HG03571 (cell line): ENCODE measurements around the gene C1orf226.

Source experiments
- ATAC-seq: cut with Tn5 transposase; IDR thresholded peaks from one replicate; pipeline ENCODE4 v1.9.1; 2021; ENCODE audit not compliant: unreplicated experiment

Gene C1orf226

GRCh38 chr1:162365284-162366020 is 16.1 kb upstream of the C1orf226 start:
- ATAC-seq: no peak

DNA sequence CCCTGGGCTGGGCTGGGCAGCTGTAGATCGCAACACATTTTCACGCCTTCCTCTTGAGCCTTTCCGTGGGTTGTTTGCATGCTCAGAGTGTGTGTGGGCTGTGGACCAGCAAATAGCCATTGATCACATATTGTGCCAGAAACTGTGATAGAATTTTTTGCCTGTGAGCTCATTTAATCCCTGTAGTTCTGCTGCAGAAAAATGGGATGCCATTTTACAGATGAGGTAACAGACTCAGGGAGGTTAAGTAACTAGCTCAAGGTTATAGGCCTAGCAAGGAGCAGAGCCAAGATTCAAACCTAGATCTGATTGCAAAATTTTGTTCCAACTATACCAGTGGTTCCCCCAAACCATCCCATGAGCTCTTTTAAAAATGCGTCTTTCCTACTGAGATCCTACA is 15.4 kb upstream of the C1orf226 start:
- no peak for ATAC-seq

DNA sequence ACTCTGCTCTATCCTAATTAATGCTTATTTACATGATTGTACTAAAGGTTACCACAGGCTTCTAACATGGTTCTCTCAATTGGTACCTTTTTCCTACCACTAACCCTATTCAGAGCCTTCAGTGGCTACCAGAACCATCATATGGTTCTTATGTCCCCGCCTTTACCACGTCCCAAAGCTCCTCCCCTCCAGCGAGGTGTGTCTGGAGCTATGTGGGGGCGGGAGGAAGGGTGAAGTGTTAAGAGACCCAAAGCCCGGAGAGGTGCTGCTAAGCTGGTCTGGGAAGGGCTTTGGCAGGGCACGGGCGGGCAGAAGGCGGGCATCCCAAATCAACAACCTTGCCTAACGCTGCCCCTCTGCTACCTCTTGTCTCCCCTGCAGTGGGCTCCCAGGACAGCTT is 14.9 kb upstream of the C1orf226 start:
- no peak for ATAC-seq

GRCh38 chr1:162367073-162367472 is 14.5 kb upstream of the C1orf226 start:
- no peak for ATAC-seq

GRCh38 chr1:162367772-162368171 is 13.8 kb upstream of the C1orf226 start:
- ATAC-seq: no peak

GRCh38 chr1:162368451-162368850 is 13.1 kb upstream of the C1orf226 start:
- ATAC-seq: no peak

DNA sequence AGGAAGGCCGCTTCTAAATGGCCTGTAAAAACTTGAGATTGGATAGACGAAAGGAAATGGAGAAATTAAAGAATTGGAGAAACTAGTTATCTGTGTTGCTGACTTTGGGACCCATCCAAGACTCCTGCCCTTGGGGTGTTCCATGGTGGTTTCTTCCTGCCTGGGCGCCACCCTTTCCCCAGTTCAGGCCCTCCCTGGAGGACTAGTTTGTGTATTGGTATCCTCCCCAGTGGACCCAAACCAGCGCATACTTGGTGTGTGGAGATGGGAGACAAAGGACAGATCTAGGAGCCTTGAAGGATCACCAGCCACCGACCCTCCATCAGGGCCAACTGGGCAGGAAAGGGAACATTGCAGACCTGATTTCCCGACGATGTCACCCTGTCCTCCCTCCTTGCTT is 12.0 kb upstream of the C1orf226 start:
- ATAC-seq: no peak

- no peak for ATAC-seq
Measured at GRCh38 chr1:162370161-162370560, 11.4 kb upstream of the C1orf226 start.

DNA sequence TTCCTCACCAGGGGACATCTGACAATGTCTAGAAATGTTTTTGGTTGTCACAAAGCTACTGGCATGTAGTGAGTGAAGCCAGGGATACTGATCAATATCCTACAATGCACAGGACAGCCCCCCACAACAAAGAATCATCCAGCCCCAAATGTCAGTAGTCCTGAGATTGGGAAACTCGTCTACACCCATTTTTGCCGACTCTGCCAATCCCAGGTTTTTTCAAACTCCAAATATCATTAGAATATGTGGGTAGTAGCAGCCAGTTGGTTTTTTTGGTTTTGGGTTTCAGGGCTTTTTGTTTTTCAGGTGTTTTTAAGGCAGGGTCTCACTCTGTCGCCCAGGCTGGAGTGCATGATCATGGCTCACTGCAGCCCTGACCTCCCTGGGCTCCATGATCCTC is 10.8 kb upstream of the C1orf226 start:
- no peak for ATAC-seq

- ATAC-seq: no peak
Measured at GRCh38 chr1:162371611-162372010, 9.9 kb upstream of the C1orf226 start.

- ATAC-seq: no peak
Measured at GRCh38 chr1:162372159-162373071, 9.1 kb upstream of the C1orf226 start.

- ATAC-seq: no peak
Measured at GRCh38 chr1:162373072-162373427, 8.5 kb upstream of the C1orf226 start.

- ATAC-seq: no peak
Measured at GRCh38 chr1:162373541-162374260, 7.8 kb upstream of the C1orf226 start.

DNA sequence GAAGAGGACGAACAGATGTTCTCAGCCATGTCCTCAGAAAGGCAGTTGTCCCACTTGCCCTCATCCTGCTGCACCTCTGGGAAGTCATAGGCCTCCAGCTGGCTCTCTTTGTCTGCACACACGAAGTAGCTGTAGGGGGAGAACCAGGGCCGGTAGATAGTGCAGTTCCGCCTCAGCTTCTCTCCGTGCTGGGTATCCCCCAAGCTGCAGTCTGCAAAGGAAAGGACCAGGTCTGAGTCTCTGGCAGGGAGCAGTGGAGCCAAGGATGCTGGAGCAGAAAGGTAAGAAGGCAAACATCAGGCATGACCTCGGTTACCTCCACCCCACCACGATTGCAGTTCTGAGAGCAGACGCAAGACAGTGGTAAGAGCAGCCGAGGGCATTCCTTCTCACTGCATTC is 7.1 kb upstream of the C1orf226 start:
- ATAC-seq: no peak

DNA sequence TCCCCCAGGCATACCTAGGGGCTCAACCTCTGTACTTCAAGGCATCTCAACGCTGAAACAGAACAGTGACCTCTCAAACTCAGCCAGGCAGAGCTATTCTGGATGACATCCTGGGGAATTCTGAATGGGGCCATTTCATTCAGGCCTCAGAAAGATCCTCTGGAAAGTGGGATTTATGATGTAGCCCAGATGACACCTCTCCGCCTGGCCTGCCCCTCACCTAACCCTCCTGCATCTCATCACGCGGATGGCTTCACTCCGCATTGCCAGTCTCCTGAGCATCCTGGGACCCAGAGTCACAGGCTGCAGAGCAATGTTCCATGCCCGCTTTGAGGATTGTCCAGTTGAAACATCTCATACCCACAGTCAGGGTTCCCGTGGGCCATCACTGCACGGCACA is 6.1 kb upstream of the C1orf226 start:
- no peak for ATAC-seq

DNA sequence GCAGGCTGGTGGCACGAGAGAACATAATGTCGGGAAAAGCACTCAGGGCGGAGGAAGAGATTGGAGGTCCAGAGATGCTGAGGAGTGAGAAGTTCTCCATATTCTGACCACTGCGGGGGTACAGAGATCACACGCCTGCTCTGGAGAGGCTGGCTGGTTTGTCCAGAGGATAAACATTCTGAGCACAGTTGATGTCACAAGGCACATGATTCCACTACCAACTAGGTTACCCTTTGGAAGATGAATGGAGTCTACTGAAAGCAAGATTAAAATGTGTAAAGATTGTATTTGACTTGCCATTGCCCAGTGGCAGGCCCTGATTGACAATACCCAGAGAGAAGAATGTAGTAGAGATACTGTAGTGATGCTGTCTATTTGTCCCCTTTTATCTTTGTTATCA is 4.8 kb upstream of the C1orf226 start, which contains the start of gene SPATA46:
Gene SPATA46 (minus strand): TSS at position 164 of the 400 bp plus-strand sequence. CDS start 64 bp downstream, at position 100.
- ATAC-seq: no peak

- no peak for ATAC-seq
Measured at GRCh38 chr1:162380061-162380846, 1.3 kb upstream of the C1orf226 start.

DNA sequence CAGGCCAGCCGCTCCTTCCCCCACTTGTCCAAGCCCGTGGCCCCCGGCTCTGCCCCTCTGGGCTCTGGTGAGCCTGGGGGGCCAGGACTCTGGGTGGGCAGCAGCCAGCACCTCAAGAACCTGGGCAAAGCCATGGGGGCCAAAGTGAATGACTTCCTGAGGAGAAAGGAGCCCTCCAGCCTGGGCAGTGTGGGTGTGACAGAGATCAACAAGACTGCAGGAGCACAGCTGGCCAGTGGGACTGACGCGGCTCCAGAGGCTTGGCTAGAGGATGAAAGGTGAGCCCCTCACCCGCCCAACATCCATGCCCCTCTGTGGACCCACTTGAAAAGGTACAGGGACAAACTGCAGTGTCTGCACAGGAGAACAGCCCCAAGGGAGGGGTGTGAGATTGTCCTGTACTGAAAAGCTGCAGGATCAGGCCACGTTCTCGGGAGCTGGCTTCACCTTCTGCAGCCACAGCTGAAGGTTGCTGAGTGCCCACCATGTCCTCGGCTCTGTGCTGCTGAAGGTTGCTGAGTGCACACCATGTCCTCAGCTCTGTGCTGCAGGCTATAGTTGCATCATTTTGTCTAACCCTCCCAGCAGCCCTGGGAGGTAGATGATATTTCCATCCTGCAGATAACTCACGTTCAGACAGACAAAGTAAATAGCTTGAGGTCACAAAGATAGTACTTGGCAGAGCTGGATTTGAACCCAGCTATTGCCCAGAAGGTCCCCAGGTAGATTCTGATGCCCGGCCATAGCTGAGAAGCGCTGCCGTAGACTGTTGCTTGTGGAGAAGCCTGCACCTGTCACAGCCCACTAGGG is 618 bp downstream of the C1orf226 start:
- no peak for ATAC-seq

DNA sequence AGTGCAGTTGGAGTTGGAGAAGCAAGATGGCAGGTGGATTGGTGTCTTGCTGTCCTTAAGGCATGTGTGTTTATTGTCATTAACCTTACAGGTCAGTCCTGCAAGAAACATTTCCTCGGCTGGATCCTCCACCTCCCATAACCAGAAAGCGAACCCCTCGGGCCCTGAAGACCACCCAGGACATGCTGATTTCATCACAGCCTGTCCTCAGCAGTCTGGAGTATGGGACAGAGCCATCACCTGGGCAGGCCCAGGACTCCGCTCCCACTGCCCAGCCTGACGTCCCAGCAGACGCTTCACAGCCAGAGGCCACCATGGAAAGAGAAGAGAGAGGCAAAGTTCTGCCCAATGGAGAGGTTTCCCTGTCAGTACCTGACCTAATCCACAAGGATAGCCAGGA is 1.6 kb downstream of the C1orf226 start:
- ATAC-seq: no peak

DNA sequence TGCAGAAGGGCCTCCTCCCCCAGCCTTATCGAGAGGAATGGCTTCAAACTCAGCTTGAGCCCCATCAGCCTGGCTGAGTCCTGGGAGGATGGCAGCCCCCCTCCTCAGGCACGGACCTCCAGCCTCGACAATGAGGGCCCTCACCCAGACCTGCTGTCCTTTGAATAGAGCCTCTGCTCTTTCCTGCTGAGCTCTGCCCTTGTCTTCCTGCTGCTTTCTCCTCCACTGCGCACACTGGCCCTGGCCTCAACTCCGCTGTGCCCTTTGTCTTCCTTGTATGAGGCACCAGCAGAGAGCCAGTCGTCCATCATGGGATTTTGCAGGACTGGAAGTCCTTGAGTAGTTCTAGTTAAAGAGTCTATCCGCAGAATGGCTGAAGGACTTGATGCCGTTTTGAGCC is 2.0 kb downstream of the C1orf226 start:
- no peak for ATAC-seq
